Chondrocyte (in vitro differentiated cells): ENCODE data around the gene ZSCAN30. TPM values are rescaled to one million over a fixed set of nuclear protein-coding genes. Genes with fewer than 3 reads are reported as not detected.
A peak's percentile ranks its signal among the peaks of the same experiment; 100 is the strongest.

ENCODE experiments used
- DNase-seq: peaks from one replicate; pipeline ENCODE4 v3.0.0; 2021; ENCODE audit warnings: mixed read lengths, low spot score
- H3K27ac Mint-ChIP-seq: one replicate; pipeline ENCODE4 v1.8.0; 2021; ENCODE audit warnings: mild to moderate bottlenecking, moderate library complexity, mixed read lengths; ENCODE audit not compliant: unreplicated experiment
- H3K27me3 Mint-ChIP-seq: 2 replicates; pipeline ENCODE4 v1.8.0; 2021; ENCODE audit warnings: low read depth, mixed read lengths
- H3K36me3 Mint-ChIP-seq: 2 replicates; pipeline ENCODE4 v1.8.0; 2021; ENCODE audit warnings: low read depth, mixed read lengths
- H3K4me1 Mint-ChIP-seq: 2 replicates; pipeline ENCODE4 v1.8.0; 2021; ENCODE audit warnings: low read depth, mild to moderate bottlenecking, mixed read lengths
- H3K4me3 Mint-ChIP-seq: one replicate; pipeline ENCODE4 v1.8.0; 2021; ENCODE audit warnings: mild to moderate bottlenecking, moderate library complexity, mixed read lengths; ENCODE audit not compliant: unreplicated experiment
- H3K9me3 Mint-ChIP-seq: 2 replicates; pipeline ENCODE4 v1.8.0; 2021; ENCODE audit warnings: low read depth, mixed read lengths
- total RNA-seq: library from RNA; stranded (reverse); gene quantifications from 3 replicates; pipeline ENCODE4 v1.2.1, GENCODE V29; 2021
- TF ChIP-seq, protein P1 (sequence below): fragments of 200-600 bp; sonication (generic); IDR thresholded peaks from 2 replicates; pipeline ENCODE4 v1.5.0; 2021; ENCODE audit warnings: antibody characterized with exemption, mild to moderate bottlenecking, moderate library complexity

Gene ZSCAN30
- total RNA-seq, 1 donor from 2014 or later: 9.8 TPM

GRCh38 chr18:35240664-35241447, 49.2 kb downstream of the ZSCAN30 start, which contains the start of gene ZNF397:
Gene ZNF397, plus strand, starts transcription at chr18:35241034. Its CDS starts 1,437 bp downstream, at chr18:35242471.
- Mint-ChIP-seq H3K36me3 (peaks cover 29% of the 10 kb centered on the region), H3K27me3 (no peaks in the 10 kb centered on the region), H3K4me3 (peak within 1 kb of the TSS; percentile 87), H3K27ac (peak within 1 kb of the TSS; percentile 98), H3K4me1 (peaks cover 9% of the 10 kb centered on the region), H3K9me3 (peaks cover 23% of the 10 kb centered on the region)
- TF ChIP-seq, protein P1, sequence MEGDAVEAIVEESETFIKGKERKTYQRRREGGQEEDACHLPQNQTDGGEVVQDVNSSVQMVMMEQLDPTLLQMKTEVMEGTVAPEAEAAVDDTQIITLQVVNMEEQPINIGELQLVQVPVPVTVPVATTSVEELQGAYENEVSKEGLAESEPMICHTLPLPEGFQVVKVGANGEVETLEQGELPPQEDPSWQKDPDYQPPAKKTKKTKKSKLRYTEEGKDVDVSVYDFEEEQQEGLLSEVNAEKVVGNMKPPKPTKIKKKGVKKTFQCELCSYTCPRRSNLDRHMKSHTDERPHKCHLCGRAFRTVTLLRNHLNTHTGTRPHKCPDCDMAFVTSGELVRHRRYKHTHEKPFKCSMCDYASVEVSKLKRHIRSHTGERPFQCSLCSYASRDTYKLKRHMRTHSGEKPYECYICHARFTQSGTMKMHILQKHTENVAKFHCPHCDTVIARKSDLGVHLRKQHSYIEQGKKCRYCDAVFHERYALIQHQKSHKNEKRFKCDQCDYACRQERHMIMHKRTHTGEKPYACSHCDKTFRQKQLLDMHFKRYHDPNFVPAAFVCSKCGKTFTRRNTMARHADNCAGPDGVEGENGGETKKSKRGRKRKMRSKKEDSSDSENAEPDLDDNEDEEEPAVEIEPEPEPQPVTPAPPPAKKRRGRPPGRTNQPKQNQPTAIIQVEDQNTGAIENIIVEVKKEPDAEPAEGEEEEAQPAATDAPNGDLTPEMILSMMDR: peak; percentile 27
- peak; percentile 98 for DNase-seq

GRCh38 chr18:35239314-35239713, 50.7 kb downstream of the ZSCAN30 start:
- Mint-ChIP-seq H3K4me1 (peaks cover 9% of the 10 kb centered on the region), H3K27me3 (no peaks in the 10 kb centered on the region), H3K4me3 (no peak overlapping the region), H3K27ac (no peak overlapping the region), H3K9me3 (peaks cover 8% of the 10 kb centered on the region), H3K36me3 (peaks cover 14% of the 10 kb centered on the region)
- DNase-seq: no peak
- TF ChIP-seq, protein P1: no peak

GRCh38 chr18:35236571-35237363, 53.3 kb downstream of the ZSCAN30 start:
- TF ChIP-seq, protein P1: no peak
- H3K4me3 Mint-ChIP-seq: no peak overlapping the region
- H3K36me3 Mint-ChIP-seq: no peaks in the 10 kb centered on the region
- H3K9me3 Mint-ChIP-seq: no peaks in the 10 kb centered on the region
- no peak overlapping the region for H3K27ac Mint-ChIP-seq
- peaks cover 9% of the 10 kb centered on the region for H3K4me1 Mint-ChIP-seq
- no peak for DNase-seq
- H3K27me3 Mint-ChIP-seq: no peaks in the 10 kb centered on the region

- no peak overlapping the region for H3K27ac Mint-ChIP-seq
- no peak for DNase-seq
- TF ChIP-seq, protein P1: peak; percentile 98
- no peaks in the 10 kb centered on the region for H3K27me3 Mint-ChIP-seq
- H3K9me3 Mint-ChIP-seq: no peaks in the 10 kb centered on the region
- no peaks in the 10 kb centered on the region for H3K36me3 Mint-ChIP-seq
- H3K4me3 Mint-ChIP-seq: peak overlapping the region; percentile 66
- peaks cover 3% of the 10 kb centered on the region for H3K4me1 Mint-ChIP-seq
These were observed 59.0 kb downstream of the ZSCAN30 start for GRCh38 chr18:35231052-35231451.

- H3K4me1 Mint-ChIP-seq: peaks cover 3% of the 10 kb centered on the region
- no peak for DNase-seq
- H3K9me3 Mint-ChIP-seq: no peaks in the 10 kb centered on the region
- H3K4me3 Mint-ChIP-seq: no peak overlapping the region
- no peaks in the 10 kb centered on the region for H3K27me3 Mint-ChIP-seq
- no peaks in the 10 kb centered on the region for H3K36me3 Mint-ChIP-seq
- TF ChIP-seq, protein P1: no peak
- no peak overlapping the region for H3K27ac Mint-ChIP-seq
These were observed 62.8 kb downstream of the ZSCAN30 start for GRCh38 chr18:35227254-35227653.
